Stimulated activated CD8-positive, alpha-beta memory T cell treated with anti-CD3 and anti-CD28 coated beads, Interleukin-12 subunit alpha, Interleukin-12 subunit beta, amount 100 ng/mL, for 24 hours (primary cell): ENCODE results near the gene CEACAM21.
"Not testable (repeated sequence)": the region's sequence is repeated elsewhere in the genome, so short reads cannot be mapped to it uniquely, and the experiment has no call there.

Experiments
- DNase-seq: peaks from one replicate; pipeline ENCODE4 v3.0.0-alpha.2; 2020; ENCODE audit errors: extremely low read depth

Gene CEACAM21

DNA sequence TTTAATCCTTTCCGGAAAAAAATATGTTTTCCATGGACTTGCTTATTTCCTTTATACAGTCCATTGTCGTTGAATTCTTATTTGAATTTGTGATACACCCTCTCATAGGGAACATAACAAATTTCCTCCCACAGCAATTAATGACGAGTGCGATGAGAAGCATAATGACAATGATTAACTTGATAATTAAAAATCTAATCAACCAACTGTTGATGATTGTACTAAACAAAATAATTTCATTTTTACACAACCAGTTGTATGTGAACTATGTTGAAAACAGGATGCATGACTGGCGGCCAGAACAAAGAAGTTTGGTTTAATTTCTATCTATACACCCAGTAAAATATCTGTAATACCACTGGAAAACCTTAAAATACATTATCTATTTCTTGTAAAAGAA lies 26.1 kb upstream of the CEACAM21 start:
- no peak for DNase-seq

DNA sequence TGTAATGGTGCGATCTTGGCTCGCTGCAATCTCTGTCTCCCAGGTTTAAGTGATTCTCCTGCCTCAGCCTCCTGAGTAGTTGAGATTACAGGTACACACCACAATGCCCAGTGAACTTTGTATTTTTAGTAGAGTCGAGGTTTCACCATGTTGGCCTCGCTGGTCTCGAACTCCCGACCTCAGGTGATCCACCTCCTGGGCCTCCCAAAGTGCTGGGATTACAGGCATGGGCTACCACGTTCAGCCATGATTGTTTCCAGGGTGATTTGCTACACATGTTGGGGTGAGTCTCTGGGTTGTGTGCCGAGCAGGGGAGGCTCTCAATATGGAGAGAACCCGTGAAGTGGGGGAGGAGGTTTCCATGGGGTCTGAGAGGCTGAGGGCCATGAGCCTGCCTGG lies 24.8 kb upstream of the CEACAM21 start:
- DNase-seq: no peak

- no peak for DNase-seq
These were observed 24.3 kb upstream of the CEACAM21 start for GRCh38 chr19:41551711-41552110.

DNA sequence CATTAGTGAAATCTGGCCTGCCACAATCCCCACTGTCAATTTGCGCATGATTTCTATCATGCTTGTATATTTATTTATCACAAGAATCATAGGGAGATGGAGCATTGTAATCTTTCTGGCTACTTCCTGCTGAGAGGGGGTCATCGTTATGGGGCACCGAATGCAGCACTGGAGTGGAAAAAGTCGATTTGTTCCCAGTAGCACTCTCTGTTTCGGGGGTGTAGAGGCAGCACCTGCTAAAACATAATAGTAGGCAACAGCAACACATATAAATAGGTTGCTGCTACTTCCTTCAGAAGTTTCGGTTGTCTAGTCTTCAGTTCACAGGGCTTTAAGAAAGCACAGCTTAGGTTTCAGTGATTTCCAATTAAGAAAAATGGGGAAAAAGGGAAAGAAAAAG lies 23.4 kb upstream of the CEACAM21 start:
- DNase-seq: no peak

DNA sequence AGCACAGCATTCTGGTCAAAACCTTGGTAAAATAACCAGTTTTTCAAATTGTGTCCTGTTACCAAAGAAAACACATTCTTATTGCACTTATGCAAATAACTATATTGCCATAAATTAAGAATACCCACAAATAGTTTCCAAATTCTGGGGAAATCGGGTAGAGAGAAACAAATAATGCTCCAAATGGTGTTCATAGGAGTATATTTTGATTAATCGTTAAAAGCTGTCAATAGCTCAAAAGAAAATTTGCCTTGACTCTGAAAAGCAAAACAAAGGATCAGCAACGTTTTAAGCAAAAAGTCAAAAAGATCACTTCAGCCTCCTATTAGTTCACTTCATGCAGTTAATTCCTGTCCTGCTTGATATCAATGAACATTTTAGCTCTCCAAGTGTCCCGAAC lies 22.2 kb upstream of the CEACAM21 start:
- DNase-seq: no peak

- no peak for DNase-seq
These were observed 21.1 kb upstream of the CEACAM21 start for GRCh38 chr19:41554907-41555306.

GRCh38 chr19:41555748-41556147 lies 20.2 kb upstream of the CEACAM21 start:
- no peak for DNase-seq

DNA sequence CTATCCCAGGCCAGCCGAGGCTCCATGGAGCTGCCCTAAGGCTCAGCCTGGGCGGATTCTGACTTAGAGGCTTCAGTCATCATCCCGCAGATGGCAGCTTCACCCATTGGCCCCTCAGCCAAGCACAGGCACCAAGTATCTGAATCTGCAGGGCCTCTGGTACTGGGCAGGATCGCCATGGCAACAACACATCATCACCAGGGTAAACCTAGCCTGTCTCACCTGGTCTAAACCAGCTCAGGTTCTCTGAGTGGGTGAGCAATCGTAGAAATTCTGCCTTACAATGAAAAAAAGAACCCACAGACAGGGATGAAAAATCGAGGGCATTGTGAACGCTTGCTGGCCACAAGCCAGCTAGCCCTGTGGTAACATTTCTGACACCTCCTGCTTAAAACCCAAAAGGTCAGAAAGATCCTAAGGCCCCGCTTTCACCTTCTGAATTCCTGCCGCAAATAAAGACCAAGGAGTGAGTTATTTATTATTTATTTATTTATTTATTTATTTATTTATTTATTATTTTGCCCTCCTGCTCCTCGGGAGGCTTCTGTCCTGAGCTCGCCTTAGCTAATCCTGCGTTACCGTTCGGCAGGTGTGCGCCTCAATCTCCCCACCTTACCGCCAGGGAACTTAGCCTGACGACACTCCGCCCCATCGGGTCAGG lies 12.0 kb upstream of the CEACAM21 start:
- DNase-seq: no peak

GRCh38 chr19:41564515-41565378 lies 11.2 kb upstream of the CEACAM21 start:
- no peak for DNase-seq

GRCh38 chr19:41565379-41565720 lies 10.6 kb upstream of the CEACAM21 start:
- DNase-seq: no peak

GRCh38 chr19:41566001-41566400 lies 10.0 kb upstream of the CEACAM21 start:
- no peak for DNase-seq

- DNase-seq: no peak
These were observed 6.3 kb upstream of the CEACAM21 start for GRCh38 chr19:41569481-41570150.

DNA sequence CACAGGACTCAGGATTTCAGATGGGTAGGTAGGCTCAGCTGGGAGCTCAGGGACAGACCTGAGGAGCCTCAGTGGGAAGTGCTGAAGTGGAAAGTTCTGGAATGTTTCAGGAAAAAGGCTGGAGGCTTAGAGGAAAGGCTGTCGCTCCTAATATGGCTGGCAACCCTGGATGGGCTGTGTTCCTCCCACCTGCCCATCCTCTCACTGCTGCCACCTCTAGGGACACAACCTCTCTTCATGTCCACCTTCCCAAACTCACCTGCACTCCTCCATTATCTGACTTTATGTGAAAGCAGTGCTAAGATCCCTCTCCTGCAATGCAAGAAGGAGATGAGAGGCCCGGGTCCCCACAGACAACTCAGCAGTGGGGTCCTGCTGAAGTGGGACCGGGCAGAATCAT lies 5.8 kb upstream of the CEACAM21 start:
- no peak for DNase-seq

DNA sequence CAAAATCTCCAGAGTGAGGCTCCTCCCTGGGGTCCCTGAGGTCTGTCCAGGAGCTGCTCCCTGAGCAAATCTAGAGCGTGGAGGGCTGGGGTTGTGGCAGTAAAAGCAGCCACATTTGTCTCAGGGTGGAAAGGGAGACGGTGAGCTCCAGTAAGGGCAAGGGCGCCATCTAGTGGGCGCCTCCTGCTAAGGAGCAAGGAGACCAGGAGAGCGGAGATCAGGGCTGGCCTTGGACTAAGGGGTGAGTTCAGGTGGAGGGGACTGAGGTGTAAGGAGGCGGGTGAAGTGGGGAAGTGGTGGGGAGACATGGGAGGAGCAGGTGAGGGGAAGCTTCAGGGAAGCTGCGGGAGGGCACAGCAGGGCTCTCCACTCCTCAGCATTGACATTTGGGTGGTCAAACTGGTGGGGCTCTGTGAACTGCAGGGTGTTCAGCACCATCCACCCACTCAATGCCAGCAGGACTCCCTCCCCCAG lies 5.3 kb upstream of the CEACAM21 start:
- peak; percentile 53 for DNase-seq

DNA sequence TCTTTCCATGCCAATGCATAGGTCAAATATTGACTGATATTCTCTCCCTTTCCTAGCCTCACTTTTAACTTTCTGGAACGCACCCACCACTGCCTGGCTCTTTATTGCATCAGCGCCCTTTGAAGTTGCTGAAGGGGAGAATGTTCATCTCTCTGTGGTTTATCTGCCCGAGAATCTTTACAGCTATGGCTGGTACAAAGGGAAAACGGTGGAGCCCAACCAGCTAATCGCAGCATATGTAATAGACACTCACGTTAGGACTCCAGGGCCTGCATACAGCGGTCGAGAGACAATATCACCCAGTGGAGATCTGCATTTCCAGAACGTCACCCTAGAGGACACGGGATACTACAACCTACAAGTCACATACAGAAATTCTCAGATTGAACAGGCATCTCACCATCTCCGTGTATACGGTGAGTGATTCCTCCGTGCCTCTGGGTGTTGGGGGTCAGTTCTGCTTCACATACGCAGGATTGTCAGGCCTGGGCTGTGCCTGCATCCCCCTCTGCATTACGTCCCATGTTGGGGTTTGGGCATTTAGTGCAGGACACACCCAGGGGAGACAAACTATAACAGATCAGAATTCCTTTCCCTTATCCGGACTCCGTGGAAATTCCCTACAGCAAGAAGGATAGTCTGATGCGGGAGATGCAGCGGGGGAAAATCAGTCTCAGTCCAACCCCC lies 1.3 kb downstream of the CEACAM21 start:
- DNase-seq: no peak

GRCh38 chr19:41577833-41578232 lies 1.9 kb downstream of the CEACAM21 start:
- DNase-seq: no peak

GRCh38 chr19:41578886-41579285 lies 2.9 kb downstream of the CEACAM21 start:
- no peak for DNase-seq

GRCh38 chr19:41581068-41581467 lies 5.1 kb downstream of the CEACAM21 start:
- not testable (repeated sequence) for DNase-seq

DNA sequence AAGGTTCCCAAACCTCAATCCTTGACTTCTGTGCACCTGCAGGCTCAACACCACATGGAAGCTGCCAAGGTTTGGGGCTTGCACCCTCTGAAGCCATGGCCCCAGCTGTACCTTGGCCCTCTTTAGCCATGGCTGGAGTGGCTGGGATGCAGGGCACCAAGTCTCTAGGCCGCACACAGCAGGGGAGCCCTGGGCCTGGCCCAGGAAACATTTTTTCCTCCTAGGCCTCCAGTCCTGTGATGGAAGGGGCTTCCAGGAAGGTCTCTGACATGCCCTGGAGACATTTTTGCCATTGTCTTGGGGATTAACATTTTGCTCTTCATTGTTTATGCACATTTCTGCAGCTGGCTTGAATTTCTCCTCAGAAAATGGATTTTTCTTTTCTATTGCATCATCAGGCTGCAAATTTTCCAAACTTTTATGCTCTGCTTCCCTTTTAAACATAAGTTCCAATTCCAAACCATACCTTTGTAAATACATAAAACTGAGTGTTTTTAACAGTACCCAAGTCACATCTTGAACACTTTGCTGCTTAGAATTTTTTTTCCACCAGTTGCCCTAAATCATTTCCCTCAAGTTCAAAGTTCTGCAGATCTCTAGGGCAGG lies 6.7 kb downstream of the CEACAM21 start:
- DNase-seq: not testable (repeated sequence)

- no peak for DNase-seq
These were observed 8.4 kb downstream of the CEACAM21 start for GRCh38 chr19:41584260-41584810.

DNA sequence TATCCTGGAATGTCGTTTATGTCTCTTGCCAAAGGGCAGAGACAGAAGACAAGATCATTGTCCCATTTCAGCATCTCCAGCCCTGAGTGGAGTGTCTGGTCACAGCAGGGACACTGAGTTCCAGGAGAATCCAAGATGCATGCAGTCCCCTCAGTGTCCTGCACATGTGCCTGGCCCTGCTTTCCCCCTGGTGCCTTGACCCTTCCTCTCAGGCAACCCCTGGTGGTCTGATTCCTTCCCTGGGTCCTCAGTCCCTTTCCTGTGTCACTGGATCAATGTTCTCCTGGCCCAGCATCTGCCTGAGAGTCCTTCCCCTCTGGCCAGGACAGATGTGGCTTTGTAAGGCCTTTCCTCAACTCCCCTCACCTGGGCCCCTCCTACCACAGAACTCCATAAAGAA lies 9.0 kb downstream of the CEACAM21 start:
- no peak for DNase-seq
